WTC11 (cell line): Measurements from ENCODE around the gene TMEM108. TPM values are rescaled to one million over a fixed set of nuclear protein-coding genes. Genes with fewer than 3 reads are reported as not detected.

Source experiments
- ATAC-seq: fragments of 200-7000 bp; cut with Tn5 transposase; 2 replicates; pipeline ENCODE4 v1.10.0; 2021; ENCODE audit warnings: mild to moderate bottlenecking, moderate library complexity
- CTCF ChIA-PET: fragments of 300-600 bp; sonication (Branson Sonifier 250); formaldehyde crosslinking; loops from one replicate; lab custom pipeline; 2021; ENCODE audit warnings: antibody characterized with exemption; lab: Charles Lee
- POLR2A ChIA-PET: fragments of 350-600 bp; sonication (Branson Sonifier 250); formaldehyde crosslinking; loops from one replicate; lab custom pipeline; 2021; ENCODE audit warnings: antibody characterized with exemption; lab: Charles Lee
- DNase-seq: peaks from one replicate; pipeline ENCODE4 v3.0.0; 2021; ENCODE audit warnings: low spot score
- H3K27ac Mint-ChIP-seq: 2 replicates; pipeline ENCODE4 v1.8.0; 2021; ENCODE audit warnings: mixed read lengths
- H3K27me3 Mint-ChIP-seq: 2 replicates; pipeline ENCODE4 v1.8.0; 2021; ENCODE audit warnings: low read depth, mild to moderate bottlenecking, moderate library complexity, mixed read lengths
- H3K36me3 Mint-ChIP-seq: 2 replicates; pipeline ENCODE4 v1.8.0; 2021; ENCODE audit warnings: mixed read lengths
- H3K4me1 Mint-ChIP-seq: 2 replicates; pipeline ENCODE4 v1.8.0; 2022; ENCODE audit warnings: mixed read lengths
- H3K4me3 Mint-ChIP-seq: 2 replicates; pipeline ENCODE4 v1.8.0; 2021; ENCODE audit warnings: mild to moderate bottlenecking, moderate library complexity, mixed read lengths
- H3K9me3 Mint-ChIP-seq: 2 replicates; pipeline ENCODE4 v1.8.0; 2021; ENCODE audit warnings: mixed read lengths
- ARID4B ChIP-seq: sonication (generic); formaldehyde crosslinking; IDR thresholded peaks from 2 replicates; pipeline ENCODE4 v1.8.0; 2023; ENCODE audit warnings: missing genetic modification reagents, mild to moderate bottlenecking, borderline replicate concordance
- ATF2 ChIP-seq: sonication (generic); formaldehyde crosslinking; IDR thresholded peaks from 2 replicates; pipeline ENCODE4 v1.8.1; 2022; ENCODE audit warnings: low read depth, missing genetic modification reagents, borderline replicate concordance
- ATF3 ChIP-seq: sonication (generic); formaldehyde crosslinking; conservative IDR thresholded peaks from 2 replicates; pipeline ENCODE4 v1.8.1; 2022; ENCODE audit warnings: mild to moderate bottlenecking, missing genetic modification reagents
- CTCF ChIP-seq: fragments of 200-600 bp; IDR thresholded peaks from 2 replicates; pipeline ENCODE4 v1.8.0; 2022; ENCODE audit warnings: antibody characterized with exemption
- E2F5 ChIP-seq: sonication (generic); formaldehyde crosslinking; IDR thresholded peaks from 2 replicates; pipeline ENCODE4 v1.8.1; 2022; ENCODE audit warnings: mild to moderate bottlenecking, moderate library complexity, missing genetic modification reagents
- JAZF1 ChIP-seq: fragments of 250-450 bp; sonication (Bioruptor Pico); IDR thresholded peaks from 2 replicates; pipeline ENCODE4 v1.9.0; 2021; ENCODE audit warnings: moderate library complexity, mild to moderate bottlenecking, inconsistent platforms
- MAX ChIP-seq: sonication (generic); formaldehyde crosslinking; IDR thresholded peaks from 2 replicates; pipeline ENCODE4 v1.8.0; 2022; ENCODE audit warnings: mild to moderate bottlenecking, missing genetic modification reagents
- NFATC4 ChIP-seq: fragments of 250-450 bp; sonication (Bioruptor Pico); IDR thresholded peaks from 2 replicates; pipeline ENCODE4 v1.9.0; 2021; ENCODE audit warnings: mild to moderate bottlenecking
- NR1H2 ChIP-seq: sonication (generic); formaldehyde crosslinking; IDR thresholded peaks from 2 replicates; pipeline ENCODE4 v1.9.0; 2021; ENCODE audit warnings: mild to moderate bottlenecking, moderate library complexity, missing genetic modification reagents
- OVOL2 ChIP-seq: fragments of 250-450 bp; sonication (Bioruptor Pico); IDR thresholded peaks from 2 replicates; pipeline ENCODE4 v1.9.0; 2021; ENCODE audit warnings: mild to moderate bottlenecking, borderline replicate concordance
- RORB ChIP-seq: fragments of 250-450 bp; sonication (Bioruptor Pico); IDR thresholded peaks from 2 replicates; pipeline ENCODE4 v1.9.0; 2021; ENCODE audit warnings: mild to moderate bottlenecking
- STAT6 ChIP-seq: sonication (generic); formaldehyde crosslinking; conservative IDR thresholded peaks from 2 replicates; pipeline ENCODE4 v1.8.1; 2023; ENCODE audit warnings: mild to moderate bottlenecking, low read depth, missing genetic modification reagents, moderate library complexity
- TCF7 ChIP-seq: sonication (generic); formaldehyde crosslinking; IDR thresholded peaks from 2 replicates; pipeline ENCODE4 v1.8.0; 2022; ENCODE audit warnings: mild to moderate bottlenecking, low read depth, missing genetic modification reagents, moderate library complexity
- TP53 ChIP-seq: sonication (generic); formaldehyde crosslinking; IDR thresholded peaks from 2 replicates; pipeline ENCODE4 v1.8.1; 2023; ENCODE audit warnings: mild to moderate bottlenecking, missing genetic modification reagents
- ZBTB21 ChIP-seq: sonication (generic); formaldehyde crosslinking; IDR thresholded peaks from 2 replicates; pipeline ENCODE4 v1.8.1; 2023; ENCODE audit warnings: mild to moderate bottlenecking, missing genetic modification reagents, borderline replicate concordance
- ZBTB43 ChIP-seq: sonication (generic); formaldehyde crosslinking; IDR thresholded peaks from 2 replicates; pipeline ENCODE4 v1.8.1; 2023; ENCODE audit warnings: mild to moderate bottlenecking, missing genetic modification reagents
- ZNF671 ChIP-seq: fragments of 250-450 bp; sonication (Bioruptor Pico); IDR thresholded peaks from 2 replicates; pipeline ENCODE4 v1.8.0; 2021; ENCODE audit warnings: mild to moderate bottlenecking
- total RNA-seq: library from RNA; stranded (reverse); gene quantifications from 3 replicates; pipeline ENCODE4 v1.2.3, GENCODE V29; 2021

The TMEM108 gene
- total RNA-seq, 1 experiment from 2014 or later, result 14.7 TPM

- TF ChIP-seq ARID4B (CRISPR knock-in tag), result no peak
- no peak for TF ChIP-seq TP53 (CRISPR knock-in tag)
- no peak for TF ChIP-seq ATF3 (CRISPR knock-in tag)
- no peak for TF ChIP-seq MAX (CRISPR knock-in tag)
- TF ChIP-seq CTCF, result no peak
- no peak for TF ChIP-seq TCF7
- TF ChIP-seq ZBTB43 (CRISPR knock-in tag), result no peak
These were observed 31.5 kb downstream of the TMEM108 start (continued) for GRCh38 chr3:133069556-133070286.

- ChIA-PET POLR2A (no interaction called here), CTCF (no interaction called here)
- ATAC-seq (no peak), DNase-seq (no peak)
- Mint-ChIP-seq H3K4me1 (peaks cover 4% of the 10 kb centered on the region; the same call in 1 of the 2 replicates), H3K27ac (no peak overlapping the region), H3K9me3 (no peaks in the 10 kb centered on the region), H3K27me3 (no peaks in the 10 kb centered on the region), H3K36me3 (no peaks in the 10 kb centered on the region), H3K4me3 (no peak overlapping the region)
- TF ChIP-seq ARID4B (CRISPR knock-in tag), result no peak
- TF ChIP-seq STAT6 (CRISPR knock-in tag), result no peak
- no peak for TF ChIP-seq NR1H2 (CRISPR knock-in tag)
- no peak for TF ChIP-seq ATF2 (CRISPR knock-in tag)
- TF ChIP-seq E2F5 (CRISPR knock-in tag), result no peak
- no peak for TF ChIP-seq NFATC4 (CRISPR knock-in tag)
- no peak for TF ChIP-seq OVOL2 (CRISPR knock-in tag)
- TF ChIP-seq JAZF1, result no peak
- no peak for TF ChIP-seq ZBTB21
- TF ChIP-seq RORB (CRISPR knock-in tag), result no peak
- no peak for TF ChIP-seq ZNF671 (CRISPR knock-in tag)
These were observed 36.8 kb downstream of the TMEM108 start for GRCh38 chr3:133074977-133075376.
